Epithelial cell of esophagus (primary cell): ENCODE measurements around the gene CIB2.
A peak's percentile ranks its signal among the peaks of the same experiment; 100 is the strongest.

Experiments used
- DNase-seq: peaks from one replicate; pipeline ENCODE4 v3.0.0; 2010; ENCODE audit warnings: low read depth
- H3K4me3 ChIP-seq: 2 replicates; pipeline ENCODE4 v1.5.1; 2011; ENCODE audit warnings: mild to moderate bottlenecking, low read length, control low read depth
- TF ChIP-seq, protein P1 (sequence below): IDR thresholded peaks from 2 replicates; pipeline ENCODE4 v1.5.1; 2011; ENCODE audit warnings: low read depth, mild to moderate bottlenecking, low read length, control low read depth, inconsistent platforms; ENCODE audit not compliant: insufficient read depth; ENCODE audit errors: missing control alignments

The CIB2 gene

DNA sequence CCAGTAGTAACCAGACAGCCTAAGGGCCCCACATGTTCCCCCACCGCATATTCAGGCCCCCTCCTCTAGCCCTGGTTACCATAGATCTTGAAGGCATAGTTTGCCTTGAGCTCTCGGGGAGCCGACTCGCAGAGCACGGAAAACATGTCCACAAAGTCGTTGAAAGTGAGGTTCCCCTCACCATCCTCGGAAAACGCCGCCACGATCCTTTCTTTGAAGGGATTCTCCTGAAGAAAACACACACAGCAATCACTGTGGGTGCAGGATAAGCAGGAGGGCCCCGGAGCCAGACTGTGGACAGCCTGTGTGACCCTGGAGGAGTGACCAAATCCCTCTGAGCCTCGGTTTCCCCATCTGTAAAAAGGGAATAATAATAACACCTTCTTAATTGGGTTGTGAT lies 22.1 kb downstream of the CIB2 start:
- no peak for DNase-seq
- TF ChIP-seq, protein P1, sequence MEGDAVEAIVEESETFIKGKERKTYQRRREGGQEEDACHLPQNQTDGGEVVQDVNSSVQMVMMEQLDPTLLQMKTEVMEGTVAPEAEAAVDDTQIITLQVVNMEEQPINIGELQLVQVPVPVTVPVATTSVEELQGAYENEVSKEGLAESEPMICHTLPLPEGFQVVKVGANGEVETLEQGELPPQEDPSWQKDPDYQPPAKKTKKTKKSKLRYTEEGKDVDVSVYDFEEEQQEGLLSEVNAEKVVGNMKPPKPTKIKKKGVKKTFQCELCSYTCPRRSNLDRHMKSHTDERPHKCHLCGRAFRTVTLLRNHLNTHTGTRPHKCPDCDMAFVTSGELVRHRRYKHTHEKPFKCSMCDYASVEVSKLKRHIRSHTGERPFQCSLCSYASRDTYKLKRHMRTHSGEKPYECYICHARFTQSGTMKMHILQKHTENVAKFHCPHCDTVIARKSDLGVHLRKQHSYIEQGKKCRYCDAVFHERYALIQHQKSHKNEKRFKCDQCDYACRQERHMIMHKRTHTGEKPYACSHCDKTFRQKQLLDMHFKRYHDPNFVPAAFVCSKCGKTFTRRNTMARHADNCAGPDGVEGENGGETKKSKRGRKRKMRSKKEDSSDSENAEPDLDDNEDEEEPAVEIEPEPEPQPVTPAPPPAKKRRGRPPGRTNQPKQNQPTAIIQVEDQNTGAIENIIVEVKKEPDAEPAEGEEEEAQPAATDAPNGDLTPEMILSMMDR: no peak
- H3K4me3 ChIP-seq: no peak overlapping the region

DNA sequence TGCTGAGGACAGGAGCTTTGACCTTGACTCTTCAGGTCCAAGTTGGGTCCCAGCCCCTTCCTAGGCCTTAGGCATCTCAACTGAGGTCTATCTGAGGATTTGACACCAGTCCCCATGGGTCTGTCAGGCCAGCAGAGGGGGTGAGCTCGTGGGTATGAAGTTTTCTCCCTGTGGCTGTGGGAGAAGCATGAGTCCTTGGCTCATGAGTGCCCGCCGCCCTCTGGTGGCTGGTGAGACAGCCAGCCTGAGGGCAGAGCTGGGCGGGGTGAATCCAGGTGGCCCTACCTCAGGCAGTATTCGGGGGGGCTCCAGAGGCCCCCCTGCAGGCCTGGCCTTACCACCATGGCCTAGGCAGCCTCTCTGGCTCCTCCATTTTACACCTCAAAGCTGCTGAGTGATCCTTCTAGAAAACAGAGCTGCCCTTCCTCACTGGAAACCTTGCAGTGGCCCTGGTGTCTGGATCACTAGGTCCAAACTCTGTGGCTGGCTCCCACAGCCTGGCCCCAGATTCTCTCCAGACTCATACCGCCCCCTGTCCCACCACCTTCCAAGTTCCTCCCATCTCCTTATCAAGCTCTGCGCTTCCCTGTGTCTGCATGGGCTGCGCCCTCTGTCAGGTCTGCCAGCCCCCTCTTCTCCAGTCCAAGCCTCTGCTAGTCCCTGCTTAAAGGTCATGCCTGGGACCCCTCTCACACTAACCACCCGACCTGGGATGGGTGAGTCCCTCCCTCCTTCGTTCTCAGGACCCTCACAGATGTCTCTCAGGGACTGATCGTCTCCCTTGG lies 22.8 kb downstream of the CIB2 start:
- no peak overlapping the region for H3K4me3 ChIP-seq

DNA sequence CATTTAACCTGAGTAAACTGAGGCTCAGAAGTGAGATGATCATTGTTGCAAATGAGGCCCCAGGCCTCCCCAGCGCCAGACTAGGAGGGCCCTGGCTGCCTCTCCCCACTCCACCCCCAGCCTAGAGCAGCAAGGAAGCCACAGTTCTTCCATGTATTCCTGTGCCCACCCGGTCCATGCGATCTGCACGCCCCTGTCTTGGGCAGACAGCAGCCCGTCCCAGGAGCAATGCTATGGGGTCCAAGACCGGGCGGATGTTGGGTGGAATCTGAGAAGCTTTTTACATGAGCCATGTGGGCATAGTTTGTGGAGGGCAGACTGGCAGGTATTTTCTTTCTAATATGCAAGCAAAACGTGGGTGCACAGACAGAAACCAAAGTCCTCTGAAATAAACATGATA lies 23.8 kb downstream of the CIB2 start:
- TF ChIP-seq, protein P1: no peak
- no peak for DNase-seq
- no peak overlapping the region for H3K4me3 ChIP-seq

More for the DNA sequence above, 22.8 kb downstream of the CIB2 start:
- DNase-seq: peak; percentile 81
- TF ChIP-seq, protein P1: peak; percentile 90

DNA sequence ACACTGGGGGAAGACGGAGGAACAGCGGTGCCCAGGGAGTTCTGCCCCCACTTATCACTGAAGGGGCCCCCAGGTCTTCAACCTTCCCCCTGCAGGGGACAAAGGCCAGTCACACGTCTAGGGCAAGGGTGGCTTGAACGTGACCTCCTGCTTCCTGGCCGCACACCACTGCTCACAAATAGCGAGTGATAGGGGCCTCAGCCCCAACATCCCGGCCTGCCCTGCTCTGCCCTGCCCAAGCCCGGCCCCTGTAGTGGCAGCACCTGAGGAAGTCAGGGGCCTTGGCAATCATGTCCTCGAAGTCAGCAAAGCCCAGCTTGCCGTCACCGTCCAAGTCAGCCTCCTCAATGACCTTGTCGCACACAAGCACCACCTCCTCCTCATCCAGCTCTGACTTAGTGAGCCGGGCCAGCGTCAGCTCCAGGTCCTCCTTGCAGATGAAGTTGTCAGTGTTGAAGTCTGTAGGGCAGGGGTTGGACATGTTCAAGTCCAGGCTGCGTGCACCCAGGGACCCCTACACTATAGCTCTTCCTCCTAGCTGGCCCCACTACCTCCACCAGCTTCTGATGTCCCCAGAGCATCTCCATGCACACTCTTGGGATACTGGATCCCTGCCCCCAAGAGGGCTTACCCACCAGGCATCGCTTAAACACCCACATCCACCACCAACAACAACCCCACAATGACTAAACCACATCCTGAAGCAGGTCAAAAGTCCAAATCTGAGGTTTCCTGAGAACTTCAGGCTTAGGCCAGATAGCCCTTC lies 25.6 kb downstream of the CIB2 start:
- no peak overlapping the region for H3K4me3 ChIP-seq
- no peak for DNase-seq
- TF ChIP-seq, protein P1: no peak

DNA sequence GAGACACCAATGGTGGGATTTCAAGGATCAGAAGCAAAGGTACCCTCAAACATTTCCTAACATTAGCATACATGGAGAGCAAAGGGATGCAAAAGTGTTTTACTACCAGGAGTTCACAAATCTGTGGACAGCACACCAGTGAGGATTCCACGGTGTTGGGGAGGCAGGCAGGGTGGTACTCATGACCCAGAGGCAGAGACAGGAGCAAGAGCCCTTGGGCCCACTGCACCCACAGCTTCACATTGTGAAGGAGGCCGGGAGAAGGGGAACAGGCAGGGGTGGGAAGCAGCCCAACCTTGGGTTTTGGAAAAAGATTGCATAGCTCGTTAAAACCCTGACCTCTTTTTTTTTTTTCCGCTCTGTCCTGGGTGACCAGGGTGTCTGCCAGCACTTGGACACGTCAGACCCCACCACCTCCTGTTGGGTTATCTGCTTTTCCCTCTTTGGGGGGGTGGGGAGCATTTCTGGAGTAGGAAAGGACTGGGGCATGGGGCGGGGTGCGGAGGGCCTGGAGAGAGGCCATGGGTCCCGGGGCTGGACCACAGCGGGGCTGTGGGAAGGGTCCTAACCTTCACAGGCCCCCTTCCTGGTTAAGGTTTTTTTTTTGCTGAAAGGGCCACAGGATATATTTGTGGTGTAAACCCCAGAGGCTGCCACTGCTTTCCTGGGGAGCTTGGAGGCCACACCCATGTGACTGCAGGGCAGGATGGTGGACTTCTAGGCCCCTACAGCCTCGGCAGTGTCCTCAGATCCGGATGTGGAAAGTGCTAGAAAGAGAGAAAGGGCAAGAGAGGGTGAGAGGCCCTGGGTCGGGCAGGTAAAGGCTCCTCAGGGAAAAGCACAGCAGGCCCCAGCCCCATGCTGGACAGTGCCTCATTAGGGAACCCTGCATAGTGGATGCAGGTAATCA lies 26.4 kb downstream of the CIB2 start:
- DNase-seq: no peak
- no peak overlapping the region for H3K4me3 ChIP-seq
- TF ChIP-seq, protein P1: no peak

DNA sequence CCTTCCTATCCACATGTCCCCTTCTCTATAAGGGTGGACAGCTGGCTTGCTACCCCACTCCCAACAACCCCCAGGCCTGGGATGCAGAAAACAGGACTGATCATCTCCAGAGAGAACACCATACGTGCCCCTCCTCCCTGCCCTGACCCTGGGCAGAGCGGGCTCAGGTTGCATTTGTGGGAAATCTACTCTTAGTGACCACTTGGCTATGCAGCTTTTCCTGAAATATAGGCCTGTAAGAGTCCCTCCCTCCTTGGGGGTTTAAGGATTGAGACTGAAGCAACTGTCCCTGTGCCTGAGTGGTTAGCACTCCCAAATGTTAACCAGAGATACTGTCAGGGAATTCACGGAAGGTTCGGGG lies 27.1 kb downstream of the CIB2 start:
- DNase-seq: no peak

More for the DNA sequence above, 27.1 kb downstream of the CIB2 start:
- TF ChIP-seq, protein P1: no peak
- H3K4me3 ChIP-seq: no peak overlapping the region
